HG03064 (cell line): Measurements from ENCODE around the gene RPTOR.

Source experiments
- ATAC-seq: cut with Tn5 transposase; IDR thresholded peaks from one replicate; pipeline ENCODE4 v1.9.1; 2021; ENCODE audit warnings: low read depth; ENCODE audit not compliant: unreplicated experiment

The RPTOR gene

GRCh38 chr17:80960797-80961452 lies 416.3 kb downstream of the RPTOR start:
- ATAC-seq, result no peak

GRCh38 chr17:80961541-80962330 lies 417.1 kb downstream of the RPTOR start:
- no peak for ATAC-seq

DNA sequence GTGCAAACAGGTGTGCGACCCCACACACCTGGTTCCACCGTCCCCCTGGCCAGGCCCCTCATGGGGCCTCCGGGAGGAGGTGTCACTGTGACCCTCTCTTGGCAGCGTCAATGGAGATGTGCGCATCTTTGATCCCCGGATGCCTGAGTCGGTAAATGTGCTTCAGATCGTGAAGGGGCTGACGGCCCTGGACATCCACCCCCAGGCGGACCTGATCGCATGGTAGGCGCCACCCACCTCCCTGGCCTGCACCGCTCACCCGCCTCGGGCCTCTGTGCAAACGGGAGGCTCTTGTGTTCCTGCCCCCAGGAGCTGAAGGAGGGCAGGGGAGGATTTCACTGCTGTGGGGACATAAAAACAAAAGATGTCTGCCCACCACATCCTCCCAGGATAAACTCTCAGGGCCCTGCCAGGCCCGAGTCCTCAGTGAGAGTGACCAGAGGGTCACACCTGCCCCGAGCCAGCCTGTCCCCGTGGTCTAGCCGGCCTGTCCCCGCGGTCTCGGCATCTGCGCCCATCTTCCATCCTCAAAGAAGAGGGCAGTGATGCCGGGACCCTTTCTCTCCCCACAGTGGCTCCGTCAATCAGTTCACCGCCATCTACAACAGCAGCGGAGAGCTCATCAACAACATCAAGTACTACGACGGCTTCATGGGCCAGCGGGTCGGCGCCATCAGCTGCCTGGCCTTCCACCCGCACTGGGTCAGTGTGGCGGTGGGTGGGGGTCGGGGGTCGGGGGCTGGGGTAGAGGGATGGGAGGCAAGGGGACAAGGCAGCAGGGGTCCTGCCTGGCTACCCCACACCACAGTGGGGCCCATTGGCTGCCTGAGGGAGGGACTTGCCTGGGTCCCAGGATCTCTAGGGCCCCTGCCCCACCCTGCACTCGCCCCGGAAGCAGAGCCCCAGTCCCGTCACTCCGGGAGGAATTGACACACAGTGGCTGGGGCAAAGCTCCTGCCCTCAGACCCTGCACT lies 418.0 kb downstream of the RPTOR start:
- ATAC-seq, result no peak

- ATAC-seq, result no peak
Measured at GRCh38 chr17:80963812-80964543, 419.3 kb downstream of the RPTOR start.

- ATAC-seq, result no peak
Measured at GRCh38 chr17:80964544-80964856, 419.9 kb downstream of the RPTOR start.

- ATAC-seq, result no peak
Measured at GRCh38 chr17:80964859-80965580, 420.4 kb downstream of the RPTOR start.

DNA sequence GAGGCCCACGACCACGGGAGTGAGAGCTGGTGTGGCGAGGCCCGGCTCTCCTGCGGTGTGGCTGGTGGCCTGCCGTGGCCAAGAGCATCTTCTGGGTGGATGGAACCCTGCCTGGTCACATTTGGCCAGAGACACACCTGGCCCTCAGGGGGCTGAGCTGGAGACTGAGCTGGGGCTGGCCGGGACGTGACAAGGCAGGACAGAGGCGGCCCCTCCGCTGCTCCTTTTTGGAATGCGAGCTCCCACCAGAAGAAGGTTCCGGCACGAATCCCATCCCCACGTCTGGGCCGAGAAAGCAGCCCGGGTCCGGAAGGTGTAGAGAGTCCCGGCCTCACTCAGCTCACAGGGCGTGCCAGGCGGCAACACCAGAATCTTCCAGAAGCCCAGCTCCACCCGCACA lies 421.0 kb downstream of the RPTOR start:
- no peak for ATAC-seq

- no peak for ATAC-seq
Measured at GRCh38 chr17:80967404-80967872, 422.8 kb downstream of the RPTOR start.

DNA sequence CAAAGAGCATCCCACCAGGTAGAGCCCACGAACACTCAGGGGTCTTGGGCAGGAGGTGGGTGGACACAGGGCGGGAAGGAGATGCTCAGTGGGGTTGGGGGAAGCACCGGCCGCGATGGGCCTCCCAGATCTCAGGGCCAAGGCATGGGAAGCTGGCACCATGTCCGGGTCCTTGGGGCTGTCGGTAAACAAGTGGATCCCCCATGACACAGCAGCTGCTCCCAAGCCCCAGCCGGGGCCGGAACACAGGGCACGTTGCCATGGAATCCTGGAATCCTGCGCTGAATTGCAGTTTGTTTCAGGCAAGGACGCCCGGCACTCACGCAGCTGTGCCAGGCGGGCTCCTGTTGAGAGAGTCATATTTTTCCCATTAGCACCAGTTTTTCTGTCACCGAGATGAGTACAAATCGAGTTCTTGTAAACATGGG lies 424.0 kb downstream of the RPTOR start:
- ATAC-seq, result no peak

- no peak for ATAC-seq
Measured at GRCh38 chr17:80969030-80969673, 424.5 kb downstream of the RPTOR start.

DNA sequence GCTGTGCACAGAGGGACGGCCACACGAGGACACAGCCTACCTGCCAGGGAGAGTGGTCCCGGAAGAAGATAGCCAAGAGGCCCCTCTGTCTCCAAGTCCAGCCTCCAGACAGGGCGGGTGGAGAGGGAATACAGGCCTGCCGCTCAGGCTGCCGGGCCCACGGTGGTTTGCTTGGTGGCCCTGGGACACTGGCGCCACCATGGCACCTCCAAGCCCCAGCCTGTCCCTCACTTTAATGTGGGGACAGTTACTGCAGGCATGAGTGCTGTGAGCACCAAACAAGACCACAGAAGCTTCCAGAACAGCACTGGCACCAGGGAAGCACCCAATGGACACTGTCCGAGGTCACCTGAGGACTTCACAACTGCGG lies 425.0 kb downstream of the RPTOR start:
- no peak for ATAC-seq

DNA sequence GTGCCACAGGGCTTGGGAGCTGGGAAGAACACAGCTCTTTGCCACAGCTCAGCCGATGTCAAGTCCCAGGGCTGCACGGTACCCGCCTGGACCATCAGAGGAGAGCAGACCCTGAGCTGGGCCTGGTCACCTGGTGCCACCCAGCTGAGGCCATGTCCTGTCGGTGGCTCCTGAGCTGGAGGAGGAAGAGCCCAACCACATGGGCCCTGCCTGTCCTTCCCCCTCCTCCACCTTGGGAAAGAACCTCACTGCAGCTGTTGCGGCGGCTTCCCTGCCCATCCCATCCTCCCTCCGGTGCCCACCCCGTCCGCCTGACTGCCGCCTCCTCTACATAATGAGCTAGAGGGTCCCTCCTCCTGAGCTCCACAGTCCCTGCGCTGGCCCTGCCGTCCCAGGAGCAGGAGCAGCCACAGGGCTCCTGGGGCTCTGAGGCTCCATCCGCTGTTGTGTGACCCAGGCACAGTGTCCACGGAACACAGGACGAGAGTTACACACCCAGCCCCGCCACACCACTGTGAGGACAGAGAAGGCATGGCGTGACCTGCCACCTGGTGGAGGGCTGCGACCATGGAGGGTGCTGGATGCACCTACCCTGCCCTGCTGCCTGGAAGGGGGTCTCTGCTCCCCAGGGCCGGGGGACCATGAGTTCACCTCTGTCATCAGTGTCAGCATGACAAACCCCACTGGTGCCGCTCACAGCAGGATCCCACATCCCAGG lies 425.6 kb downstream of the RPTOR start:
- ATAC-seq, result no peak

GRCh38 chr17:80970762-80971703 lies 426.4 kb downstream of the RPTOR start:
- ATAC-seq, result no peak

- no peak for ATAC-seq
Measured at GRCh38 chr17:80971704-80972304, 427.2 kb downstream of the RPTOR start.

- ATAC-seq, result no peak
Measured at GRCh38 chr17:80976701-80977100, 432.1 kb downstream of the RPTOR start.

GRCh38 chr17:80977172-80977571 lies 432.5 kb downstream of the RPTOR start:
- no peak for ATAC-seq
